LNCAP (cell line): ENCODE measurements around the gene AOAH.

Experiments used
- TF ChIP-seq, protein P1 (sequence below): fragments of 450-650 bp; IDR thresholded peaks from 2 replicates; pipeline ENCODE4 v1.5.1; 2017; ENCODE audit warnings: mild to moderate bottlenecking

Gene AOAH

GRCh38 chr7:36523371-36524101 lies 200.8 kb downstream of the AOAH start:
- TF ChIP-seq, protein P1, sequence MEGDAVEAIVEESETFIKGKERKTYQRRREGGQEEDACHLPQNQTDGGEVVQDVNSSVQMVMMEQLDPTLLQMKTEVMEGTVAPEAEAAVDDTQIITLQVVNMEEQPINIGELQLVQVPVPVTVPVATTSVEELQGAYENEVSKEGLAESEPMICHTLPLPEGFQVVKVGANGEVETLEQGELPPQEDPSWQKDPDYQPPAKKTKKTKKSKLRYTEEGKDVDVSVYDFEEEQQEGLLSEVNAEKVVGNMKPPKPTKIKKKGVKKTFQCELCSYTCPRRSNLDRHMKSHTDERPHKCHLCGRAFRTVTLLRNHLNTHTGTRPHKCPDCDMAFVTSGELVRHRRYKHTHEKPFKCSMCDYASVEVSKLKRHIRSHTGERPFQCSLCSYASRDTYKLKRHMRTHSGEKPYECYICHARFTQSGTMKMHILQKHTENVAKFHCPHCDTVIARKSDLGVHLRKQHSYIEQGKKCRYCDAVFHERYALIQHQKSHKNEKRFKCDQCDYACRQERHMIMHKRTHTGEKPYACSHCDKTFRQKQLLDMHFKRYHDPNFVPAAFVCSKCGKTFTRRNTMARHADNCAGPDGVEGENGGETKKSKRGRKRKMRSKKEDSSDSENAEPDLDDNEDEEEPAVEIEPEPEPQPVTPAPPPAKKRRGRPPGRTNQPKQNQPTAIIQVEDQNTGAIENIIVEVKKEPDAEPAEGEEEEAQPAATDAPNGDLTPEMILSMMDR = no peak

DNA sequence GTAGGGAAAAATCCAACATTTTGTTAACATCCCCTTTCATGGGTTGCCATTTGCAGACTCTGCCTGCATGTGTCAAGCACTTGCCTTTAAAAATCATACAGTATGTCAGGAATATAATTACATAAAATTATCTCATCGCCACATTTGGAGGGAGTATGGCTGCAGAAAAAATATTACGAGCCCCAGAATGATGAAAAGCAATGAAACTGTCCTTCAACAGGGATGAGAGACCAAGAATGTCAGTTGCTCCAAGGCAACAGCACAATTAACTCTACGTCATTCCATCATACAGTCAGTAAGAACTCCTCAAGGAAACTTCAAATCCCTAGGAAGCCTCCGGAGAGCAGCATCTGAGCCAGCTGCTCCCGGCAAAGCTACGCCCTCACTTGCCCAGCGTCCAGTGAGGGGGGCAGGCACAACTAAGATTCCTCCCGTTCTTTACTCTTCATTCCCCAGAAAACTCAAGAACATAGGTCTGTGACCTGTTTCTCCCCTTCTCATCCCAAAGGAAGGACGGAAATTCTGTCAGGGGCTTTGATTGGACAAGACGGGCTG lies 201.8 kb downstream of the AOAH start:
- TF ChIP-seq, protein P1 = no peak

- TF ChIP-seq, protein P1 = no peak
Measured at GRCh38 chr7:36521911-36522310, 202.4 kb downstream of the AOAH start.

- TF ChIP-seq, protein P1 = no peak
Measured at GRCh38 chr7:36521133-36521532, 203.2 kb downstream of the AOAH start.

DNA sequence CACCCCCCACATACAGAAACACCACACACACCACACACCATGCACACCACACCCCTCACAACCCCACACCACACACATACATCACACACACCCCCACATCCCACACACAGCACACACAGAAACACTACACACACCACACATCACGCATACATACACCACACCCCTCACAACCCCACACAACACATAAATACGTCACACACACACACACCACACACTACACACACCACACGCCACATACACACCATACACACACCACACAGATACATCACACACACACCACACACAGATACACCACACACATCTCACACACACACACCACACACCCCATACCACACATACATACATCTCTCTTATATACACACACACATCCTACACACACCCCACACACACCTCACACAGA lies 208.4 kb downstream of the AOAH start:
- TF ChIP-seq, protein P1 = no peak

- TF ChIP-seq, protein P1 = no peak
Measured at GRCh38 chr7:36514289-36515243, 209.7 kb downstream of the AOAH start.

DNA sequence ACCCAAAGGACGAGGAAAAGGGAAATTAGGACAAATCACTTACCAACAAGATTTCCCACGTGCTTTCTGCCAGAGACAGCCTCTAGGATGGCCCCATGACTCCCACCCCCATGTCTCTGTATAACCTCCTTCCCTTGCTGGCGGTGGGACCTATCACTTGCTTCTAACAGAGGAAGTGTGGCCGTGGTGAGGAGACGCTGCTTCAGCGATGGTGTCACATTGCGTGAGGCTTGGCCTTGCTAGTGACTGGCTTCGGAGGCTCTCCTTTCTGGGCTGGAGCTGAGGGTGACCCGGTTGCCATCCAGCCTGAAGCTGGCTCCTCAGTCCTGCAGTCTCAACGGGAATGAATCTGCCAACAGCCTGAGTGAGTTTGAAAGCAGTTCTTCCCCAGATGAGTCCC lies 210.9 kb downstream of the AOAH start:
- TF ChIP-seq, protein P1 = no peak
